ENCODE results near the gene RTN4IP1.

The RTN4IP1 gene

GRCh38 chr6:106546691-106547414 is 82.4 kb downstream of the RTN4IP1 start:
- no peak for DNase-seq (ENCODE audit: low spot score)

- DNase-seq (ENCODE audit: low spot score): no peak
Observed at GRCh38 chr6:106546261-106546690, 83.0 kb downstream of the RTN4IP1 start.

- DNase-seq (ENCODE audit: low spot score): no peak
Observed at GRCh38 chr6:106540907-106541306, 88.4 kb downstream of the RTN4IP1 start.

GRCh38 chr6:106540432-106540831 is 88.9 kb downstream of the RTN4IP1 start:
- DNase-seq (ENCODE audit: low spot score): no peak

GRCh38 chr6:106539936-106540335 is 89.4 kb downstream of the RTN4IP1 start:
- DNase-seq (ENCODE audit: low spot score): no peak

GRCh38 chr6:106538145-106538544 is 91.2 kb downstream of the RTN4IP1 start:
- DNase-seq (ENCODE audit: low spot score): no peak

DNA sequence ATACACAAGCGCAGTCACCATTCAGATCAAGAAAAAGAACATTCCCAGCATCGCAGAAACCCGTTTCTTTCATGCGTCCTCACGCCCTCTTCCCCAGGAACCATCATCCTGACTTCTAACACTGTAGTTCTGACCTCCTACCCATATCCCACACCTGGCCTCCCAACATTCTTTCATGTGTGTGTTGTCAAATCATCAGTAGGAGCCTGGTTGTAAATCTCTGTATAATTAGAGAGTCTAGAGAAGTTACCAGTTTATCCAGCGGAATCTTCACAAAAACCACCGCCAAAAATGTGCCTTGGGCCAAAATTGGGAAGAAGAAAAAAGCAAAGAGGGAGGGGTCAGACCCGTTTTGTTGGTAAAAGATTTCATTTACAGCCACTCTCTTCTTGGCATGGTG is 91.6 kb downstream of the RTN4IP1 start:
- DNase-seq (ENCODE audit: low spot score): no peak

DNA sequence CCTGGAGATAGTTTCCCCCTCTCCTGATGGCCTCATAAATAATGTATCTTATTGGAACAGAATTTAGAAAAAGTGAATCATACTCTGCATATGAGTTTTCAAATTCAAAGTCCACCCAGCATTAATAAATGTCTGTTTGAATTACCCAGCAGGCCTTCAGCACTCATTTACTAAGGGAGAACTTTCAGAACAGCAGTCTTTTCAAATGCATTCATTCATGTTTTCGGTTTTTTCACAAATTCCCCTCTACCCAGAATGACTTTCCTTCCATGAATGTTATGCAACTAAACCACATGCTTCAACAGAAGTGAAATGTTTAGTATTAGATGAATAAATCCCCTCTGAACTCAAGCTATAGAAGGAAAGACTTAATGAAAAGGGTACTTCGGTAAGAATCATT is 92.4 kb downstream of the RTN4IP1 start:
- DNase-seq (ENCODE audit: low spot score): no peak

DNA sequence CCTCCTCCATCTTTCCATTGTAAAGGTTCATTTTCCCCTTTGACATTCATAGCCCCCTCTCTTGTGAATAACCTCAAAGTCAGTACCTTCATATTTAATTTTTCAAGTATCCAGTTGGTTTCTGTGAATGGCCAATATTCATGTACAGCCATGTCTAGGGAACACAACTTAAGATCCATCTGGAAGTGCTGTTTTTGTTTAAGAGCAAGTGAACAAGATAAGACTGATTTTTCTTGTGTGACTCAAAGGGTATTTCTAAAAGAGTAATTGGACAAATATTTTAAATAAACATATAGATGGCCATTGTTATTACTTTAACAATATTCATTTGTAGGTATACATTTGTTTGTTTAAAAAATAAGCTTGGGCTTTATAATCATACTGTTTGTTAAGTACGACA is 92.9 kb downstream of the RTN4IP1 start:
- no peak for DNase-seq (ENCODE audit: low spot score)

GRCh38 chr6:106535012-106535411 is 94.3 kb downstream of the RTN4IP1 start:
- no peak for DNase-seq (ENCODE audit: low spot score)

GRCh38 chr6:106534564-106534982 is 94.7 kb downstream of the RTN4IP1 start:
- no peak for DNase-seq (ENCODE audit: low spot score)

GRCh38 chr6:106534004-106534403 is 95.3 kb downstream of the RTN4IP1 start:
- DNase-seq (ENCODE audit: low spot score): no peak

DNA sequence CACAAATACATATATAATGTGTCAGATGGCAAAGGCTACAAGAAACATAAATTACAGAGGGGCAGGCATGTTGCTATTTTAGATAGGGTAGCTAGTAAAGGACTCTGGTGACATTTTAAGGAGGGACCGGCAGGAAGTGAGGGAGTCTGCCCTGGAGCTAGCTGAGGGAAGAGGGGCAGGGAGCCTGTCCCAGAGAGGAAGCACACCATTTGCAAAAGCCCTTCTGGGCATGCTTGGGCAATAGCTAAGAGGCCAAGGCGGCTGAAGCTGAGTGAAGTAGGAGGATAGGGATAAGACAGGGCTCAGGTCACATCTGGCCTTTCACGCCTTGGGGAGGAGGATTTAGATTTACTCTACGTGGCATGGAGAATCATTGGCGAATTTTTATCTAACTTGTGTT is 96.2 kb downstream of the RTN4IP1 start:
- no peak for DNase-seq (ENCODE audit: low spot score)

DNA sequence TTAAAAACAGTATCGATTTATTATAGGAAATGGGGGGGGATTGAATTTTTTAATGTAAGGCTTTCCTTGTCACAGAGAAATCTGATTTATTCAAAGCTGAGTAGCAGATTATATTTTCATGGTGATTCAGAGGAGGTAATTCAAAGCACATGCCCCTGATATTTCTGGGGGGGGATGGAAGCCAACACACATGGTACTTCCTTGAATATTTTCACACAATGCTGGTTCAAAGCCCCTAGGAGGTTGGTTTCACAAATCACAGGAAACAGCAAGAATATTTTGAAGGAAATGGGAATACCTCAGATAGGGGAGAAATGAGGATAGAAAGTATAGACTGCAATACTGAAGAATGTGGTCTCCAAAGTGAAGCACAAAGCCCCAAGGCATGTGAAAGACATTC is 98.8 kb downstream of the RTN4IP1 start:
- no peak for DNase-seq (ENCODE audit: low spot score)

GRCh38 chr6:106530026-106530425 is 99.3 kb downstream of the RTN4IP1 start:
- DNase-seq (ENCODE audit: low spot score): no peak

GRCh38 chr6:106529438-106529837 is 99.9 kb downstream of the RTN4IP1 start:
- no peak for DNase-seq (ENCODE audit: low spot score)

- DNase-seq (ENCODE audit: low spot score): no peak
Observed at GRCh38 chr6:106528521-106528920, 100.8 kb downstream of the RTN4IP1 start.

GRCh38 chr6:106527979-106528378 is 101.3 kb downstream of the RTN4IP1 start:
- DNase-seq (ENCODE audit: low spot score): no peak

GRCh38 chr6:106527117-106527516 is 102.2 kb downstream of the RTN4IP1 start:
- no peak for DNase-seq (ENCODE audit: low spot score)

DNA sequence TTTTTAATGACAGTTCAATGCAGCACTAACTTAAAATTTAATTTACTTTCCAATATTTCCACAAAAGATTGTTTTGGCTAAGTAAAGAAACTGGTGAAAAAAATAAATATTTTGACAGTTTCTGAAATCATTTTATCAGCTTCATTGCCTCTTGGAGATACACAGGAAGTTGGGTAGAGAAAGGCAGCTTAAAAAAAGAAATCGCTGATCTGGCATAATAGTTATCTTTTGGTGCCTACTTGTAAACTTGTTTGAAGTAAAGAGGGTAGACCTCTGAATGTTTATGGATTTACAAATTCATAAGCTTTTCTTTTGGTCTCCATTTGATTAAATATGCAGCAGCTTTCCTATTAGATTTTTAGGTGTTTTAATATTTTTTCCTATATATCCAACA is 103.4 kb downstream of the RTN4IP1 start:
- DNase-seq (ENCODE audit: low spot score): no peak

DNA sequence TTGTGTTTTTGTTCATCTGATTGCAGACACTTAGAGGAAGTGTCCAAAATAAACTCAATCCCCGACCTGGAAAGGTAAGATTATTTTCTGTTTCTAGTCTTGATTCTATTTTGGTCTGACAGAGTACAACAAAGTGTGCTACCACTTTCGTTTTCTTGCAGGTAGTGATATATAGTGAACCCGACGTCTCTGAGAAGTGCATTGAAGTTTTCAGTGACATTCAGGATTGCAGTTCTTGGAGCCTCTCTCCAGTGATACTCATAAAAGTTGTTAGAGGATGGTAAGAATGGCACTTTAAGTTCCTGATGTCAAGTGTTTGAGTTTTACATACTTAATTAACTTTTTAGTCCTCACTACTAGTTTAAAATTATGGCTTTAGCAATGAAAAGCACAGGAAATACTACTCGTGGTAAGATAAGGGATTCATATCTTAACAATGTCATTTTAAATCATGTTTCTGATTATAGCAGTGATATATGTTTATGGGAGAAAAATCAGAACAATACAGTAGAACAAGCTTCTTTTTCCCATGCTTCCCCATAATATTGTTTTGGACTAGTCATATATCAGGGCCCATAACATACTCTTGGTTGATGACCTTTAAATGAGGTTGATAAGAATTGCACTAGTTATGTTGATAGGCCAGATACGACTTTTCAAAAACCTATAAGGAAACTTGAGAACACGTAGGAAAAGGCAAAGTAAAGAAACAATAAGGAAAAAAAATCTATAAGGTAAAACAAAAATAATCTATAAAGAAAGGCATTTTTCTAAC is 104.0 kb downstream of the RTN4IP1 start:
- DNase-seq (ENCODE audit: low spot score): no peak

DNA sequence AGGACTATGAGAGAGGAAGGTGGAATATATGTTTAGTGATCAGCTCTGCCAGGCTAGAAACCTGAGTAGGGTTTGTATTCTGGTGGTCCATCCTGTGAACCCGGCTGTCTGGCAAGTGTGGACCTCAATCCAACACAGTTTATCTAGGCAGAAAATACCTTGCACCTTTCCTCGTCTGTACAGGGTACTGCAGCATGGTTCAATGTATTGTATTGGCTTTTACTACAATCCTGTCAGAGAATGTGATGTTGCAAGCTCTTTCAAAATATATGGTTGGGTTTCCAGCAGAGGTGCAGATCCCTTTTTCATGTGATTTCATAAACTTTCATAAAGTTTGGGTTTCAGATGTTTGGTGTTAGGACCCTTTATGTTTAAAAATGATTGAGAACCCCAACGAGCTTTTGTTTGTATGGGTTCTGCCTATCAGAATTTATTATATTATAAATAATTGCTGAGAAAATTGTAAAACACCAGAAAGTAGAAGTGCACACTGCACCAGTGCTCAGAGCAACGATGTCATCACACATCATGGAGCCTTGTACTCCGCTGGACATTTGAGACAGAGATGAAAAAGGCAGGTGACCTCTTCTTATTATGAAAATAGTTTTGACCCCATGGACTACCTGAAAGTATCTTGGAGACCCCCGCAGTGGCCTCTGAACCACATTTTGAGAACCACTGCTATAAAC is 106.6 kb downstream of the RTN4IP1 start:
- no peak for DNase-seq (ENCODE audit: low spot score)
